NCI-H1048 (cell line): Measurements from ENCODE around the gene MRPL32.

ENCODE experiments used
- DNase-seq: peaks from one replicate; lab custom pipeline; 2025; lab: John Stamatoyannopoulos, UW

The MRPL32 gene

DNA sequence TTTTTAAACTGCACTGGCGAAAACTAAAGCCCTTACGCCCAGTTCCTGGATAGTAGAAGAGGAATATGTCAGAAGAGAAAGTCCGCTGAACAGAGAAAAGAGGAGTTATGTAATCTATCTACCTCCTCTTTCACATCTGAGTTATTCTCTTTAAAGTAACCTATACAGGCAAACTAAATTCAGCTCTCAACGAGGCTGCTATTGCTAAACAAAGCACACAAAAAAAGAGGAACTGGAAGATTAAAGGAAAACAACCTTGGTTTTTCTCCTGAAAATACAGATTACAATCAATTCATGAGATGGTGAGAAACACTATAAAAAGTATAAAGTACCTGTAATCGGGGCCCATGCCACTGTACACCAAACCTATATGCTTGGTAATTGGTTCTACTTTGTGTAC, 6.0 kb upstream of the MRPL32 start:
- no peak for DNase-seq

DNA sequence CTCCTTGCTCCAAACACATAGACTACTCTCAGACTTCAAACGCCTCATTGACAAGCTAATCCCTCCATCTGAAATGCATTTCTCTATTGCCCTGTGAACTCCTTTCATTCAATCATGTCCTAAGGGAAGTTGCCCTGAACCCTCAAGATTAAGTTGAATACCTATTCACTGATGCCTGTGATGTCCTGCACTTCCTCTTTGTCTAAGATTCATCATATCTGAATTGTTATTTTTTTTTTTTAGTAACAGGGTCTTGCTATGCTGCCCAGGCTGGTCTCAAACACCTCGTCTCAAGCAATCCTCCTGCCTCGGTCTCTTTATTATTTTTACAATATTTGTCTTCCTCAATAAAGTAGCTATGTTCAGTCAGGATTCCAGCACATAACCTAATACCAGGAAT, 3.4 kb upstream of the MRPL32 start:
- DNase-seq, result no peak

DNA sequence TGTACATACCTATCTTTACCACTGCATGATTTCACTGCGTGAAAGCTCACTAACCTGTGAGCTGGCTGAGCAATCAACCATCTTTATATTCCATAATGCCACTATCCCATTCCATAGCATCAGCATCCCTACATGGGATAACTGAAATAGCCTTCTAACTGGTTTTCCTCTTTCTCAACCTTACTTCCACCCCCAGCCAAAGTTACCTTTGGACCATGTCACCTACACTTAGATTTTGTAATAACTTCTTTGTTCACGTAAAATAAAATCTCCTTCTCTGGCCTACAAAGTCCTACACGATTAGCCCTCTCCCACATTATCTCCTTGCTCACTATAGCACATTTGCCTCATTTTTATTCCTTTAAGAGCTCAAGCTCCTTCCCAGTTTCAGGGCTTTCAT, 2.7 kb upstream of the MRPL32 start:
- DNase-seq, result no peak

DNA sequence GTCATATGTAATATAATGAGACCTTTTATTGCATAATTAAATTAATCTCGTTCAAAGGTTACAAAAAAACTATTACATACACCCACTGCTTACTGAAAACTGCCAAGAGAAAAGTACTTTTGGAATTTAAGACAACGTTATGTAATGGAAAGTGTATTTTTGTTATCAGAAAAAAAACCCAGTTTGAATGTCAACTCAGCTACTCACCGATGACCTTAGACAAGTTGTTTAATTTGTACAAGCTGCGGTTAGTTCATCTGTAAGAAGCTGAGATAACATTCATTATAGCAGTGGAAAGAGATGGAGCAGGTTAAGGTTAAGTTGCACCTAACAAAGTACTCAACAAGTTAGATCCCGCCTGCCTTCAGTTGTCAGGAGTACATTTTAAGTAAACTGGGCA, 1.3 kb upstream of the MRPL32 start:
- DNase-seq, result no peak

DNA sequence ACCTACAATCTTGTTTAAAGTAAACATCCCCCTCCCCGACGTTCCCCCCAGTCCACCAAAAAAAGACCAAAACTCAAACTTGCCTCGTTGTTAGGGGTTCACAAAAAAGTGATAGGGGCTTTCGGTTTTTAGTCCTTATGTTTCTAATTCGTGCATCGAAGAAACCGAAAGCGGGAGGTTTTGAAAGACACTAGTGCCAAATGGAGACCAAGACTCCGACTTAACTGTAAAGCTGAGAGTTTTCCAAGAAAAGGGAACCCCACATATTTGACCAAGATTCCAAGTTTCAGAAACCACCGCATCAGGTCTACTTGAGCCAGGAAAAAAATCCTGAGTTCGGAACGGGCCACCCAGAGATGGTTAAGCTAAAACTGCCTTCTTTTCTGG, 736 bp upstream of the MRPL32 start:
- no peak for DNase-seq

DNA sequence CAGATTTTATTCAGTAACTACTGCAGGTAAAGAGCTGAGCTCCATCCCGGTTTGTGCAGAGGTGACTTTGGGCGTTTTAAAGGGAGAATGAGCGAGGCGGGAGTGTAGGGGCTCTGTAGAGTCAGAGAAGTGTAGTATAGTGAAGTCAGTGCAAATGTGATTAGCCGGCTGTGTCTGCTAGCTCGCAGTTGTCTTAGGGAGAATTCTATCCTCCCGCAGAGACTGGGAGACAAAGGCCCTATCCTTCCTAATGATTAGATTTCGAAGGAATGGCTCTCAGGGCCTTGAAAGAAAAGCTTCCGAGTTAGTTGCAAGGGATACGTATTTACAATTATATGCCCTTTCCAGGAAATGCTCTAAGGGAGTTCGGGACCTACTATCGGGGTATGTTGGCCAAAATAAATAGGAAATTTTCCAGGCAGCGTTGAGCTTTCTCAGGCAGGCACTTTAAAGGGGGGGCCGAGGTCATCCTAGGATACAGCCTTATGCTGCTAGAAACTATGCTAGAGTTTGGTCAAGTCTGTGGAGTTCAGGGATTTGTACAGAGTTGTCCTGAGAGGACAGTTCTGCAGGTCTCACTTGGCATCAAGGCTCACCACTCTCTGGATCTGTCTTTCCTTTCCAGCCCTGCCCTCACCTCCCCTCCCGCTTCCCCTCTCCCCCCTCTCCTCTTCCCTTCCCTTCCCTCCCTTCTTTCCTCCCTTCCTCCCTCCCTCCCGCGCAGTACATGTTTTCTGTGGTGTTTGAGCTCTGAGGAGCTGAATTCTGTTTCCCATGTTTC, 825 bp downstream of the MRPL32 start:
- no peak for DNase-seq

DNA sequence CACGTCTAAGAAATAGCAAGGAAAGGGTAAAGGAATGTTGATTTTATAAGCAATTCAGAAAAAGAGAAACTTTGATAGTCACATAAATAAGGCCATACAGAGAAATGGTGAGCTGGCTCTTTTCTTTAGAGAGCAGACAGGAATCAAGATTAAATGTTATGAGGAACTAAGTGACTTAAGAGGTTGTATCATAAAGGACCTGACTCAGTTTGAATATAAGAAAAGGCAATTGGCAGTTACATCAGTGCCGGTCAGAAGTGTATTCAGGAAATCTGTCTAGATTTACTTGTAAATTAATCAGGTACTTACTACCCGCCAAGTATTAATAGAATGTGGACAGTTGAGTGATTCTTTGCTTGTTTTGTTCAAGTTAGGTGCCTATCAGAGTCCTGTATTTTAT, 2.1 kb downstream of the MRPL32 start:
- DNase-seq, result no peak

DNA sequence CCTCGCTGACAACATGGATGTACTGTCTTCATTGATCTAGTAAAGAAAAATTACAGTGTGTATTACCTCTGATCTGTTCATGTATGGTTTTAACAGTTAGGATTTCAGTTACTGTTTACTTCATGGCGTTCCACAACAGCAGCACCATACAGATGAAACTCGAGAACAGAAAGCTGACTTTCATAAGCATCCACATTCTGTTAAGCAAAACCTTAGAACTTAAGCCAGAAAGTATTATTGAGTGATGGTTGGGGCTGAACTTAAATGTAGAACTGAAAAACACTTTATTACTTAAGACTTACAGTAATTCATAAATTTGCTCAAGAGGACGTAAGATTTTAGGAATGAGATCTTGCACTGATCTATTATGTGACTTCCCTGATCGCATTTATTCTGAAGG, 3.7 kb downstream of the MRPL32 start:
- no peak for DNase-seq

DNA sequence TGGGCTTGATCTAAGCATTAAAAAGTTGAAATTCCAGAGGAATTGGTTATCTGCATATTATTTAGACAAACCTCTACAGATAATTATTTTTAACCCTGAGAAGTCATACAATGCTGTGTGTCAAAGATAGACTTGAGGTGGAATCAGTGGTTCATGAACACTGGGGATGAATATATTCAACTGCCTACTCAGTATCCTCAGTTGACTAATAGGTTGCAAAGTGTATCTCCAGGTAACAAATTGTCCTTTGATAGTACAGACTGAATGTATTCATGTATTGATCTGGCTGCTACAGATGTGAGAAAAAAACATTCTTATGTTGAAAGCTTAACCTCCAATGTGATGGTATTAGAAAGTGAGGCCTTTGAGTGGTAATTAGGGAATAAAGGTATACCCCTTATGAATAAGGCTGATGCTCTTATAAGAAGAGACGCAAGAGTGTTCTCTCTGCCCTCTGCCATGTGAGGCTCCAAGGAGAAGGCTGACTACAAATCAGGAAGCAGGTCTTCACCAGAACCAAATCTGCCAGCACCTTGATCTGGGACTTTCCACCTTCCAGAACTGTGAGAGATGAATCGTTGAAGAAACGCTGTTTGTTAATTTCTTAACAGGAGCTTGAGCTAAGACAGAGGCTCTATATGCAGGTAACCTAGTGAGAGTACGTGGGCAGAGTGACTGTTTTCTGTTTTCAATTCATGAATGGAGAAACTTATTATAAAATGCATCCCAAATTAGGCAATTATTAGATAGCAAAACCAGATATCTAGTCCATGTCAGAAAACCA, 7.5 kb downstream of the MRPL32 start:
- DNase-seq, result no peak

DNA sequence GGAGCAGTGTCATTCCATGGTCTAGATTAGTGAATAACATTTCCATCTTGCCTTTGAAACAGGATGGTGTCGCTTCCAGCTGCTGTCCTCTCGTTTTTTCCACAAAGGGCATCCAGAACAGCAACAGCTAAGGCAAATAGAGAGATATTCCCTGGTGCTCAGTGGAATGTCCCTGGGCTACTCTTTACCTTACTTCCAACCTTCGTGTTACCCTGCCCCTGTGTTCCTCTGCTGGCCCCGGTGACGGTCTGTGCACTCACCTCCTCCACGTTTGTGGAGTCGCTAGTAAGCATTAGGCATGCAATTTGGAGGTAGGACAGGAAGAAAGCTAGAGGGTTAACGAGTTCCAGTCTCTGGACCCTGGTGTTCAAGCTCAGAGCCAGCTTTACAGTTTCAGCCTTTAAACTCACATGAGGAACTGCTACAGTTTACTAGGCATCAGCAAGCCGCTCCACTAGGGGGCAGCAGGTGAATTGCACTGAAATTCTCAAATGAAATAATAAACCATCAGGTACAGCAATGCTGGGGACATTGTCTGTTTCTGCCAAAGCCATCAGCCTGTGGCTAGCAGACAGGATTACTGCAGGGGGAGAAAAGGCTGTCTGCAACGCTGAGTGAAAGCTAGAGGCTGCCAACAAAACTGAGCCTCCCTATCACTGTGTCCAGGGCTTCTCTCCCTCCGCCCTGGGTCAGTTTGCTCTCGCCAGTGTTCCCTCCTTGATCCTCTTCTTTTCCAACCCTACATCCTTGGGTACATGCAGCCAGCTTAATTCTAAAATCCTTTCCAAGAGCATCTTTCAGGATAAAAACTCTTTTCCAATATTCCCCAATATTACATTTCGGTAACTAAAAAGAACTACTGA, 9.0 kb downstream of the MRPL32 start:
- no peak for DNase-seq

DNA sequence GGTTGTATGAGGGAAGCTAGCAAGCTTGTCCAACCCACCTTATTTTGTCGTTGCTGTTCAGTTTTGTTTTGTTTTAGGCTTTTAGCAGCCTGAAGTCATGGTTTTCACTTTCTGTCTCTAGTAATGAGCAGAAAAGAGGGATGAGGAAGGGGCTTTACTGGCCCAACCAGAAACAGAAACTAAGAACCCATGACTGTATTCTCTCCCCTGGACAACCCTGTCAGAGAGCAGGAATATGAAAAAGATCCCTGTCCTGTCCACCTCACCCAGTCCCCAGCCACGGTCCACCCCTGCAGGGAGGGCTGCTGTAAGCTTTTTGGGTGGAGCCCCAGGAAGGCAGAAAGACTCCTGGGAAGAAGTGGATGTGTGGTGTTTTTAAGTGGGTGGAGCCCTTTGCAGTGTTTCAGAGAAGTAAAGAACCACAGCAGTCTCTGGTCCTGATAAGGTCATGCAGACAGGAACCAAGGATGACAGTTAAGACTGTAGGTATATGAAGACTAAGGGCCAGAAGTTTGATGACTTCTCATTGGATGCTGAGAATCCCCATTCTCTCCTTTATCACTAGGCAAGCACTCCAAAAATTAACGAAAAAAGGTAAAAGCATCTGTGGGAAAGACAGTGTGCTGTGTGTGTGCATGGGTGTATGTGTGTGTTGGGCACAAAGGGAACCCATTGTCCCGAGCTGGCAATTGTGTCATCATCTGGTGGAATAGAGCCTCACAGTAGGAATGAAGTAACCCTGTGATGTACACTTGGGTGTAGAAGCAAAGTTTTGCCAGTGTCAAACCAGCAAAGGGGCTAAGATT, 13.8 kb downstream of the MRPL32 start:
- DNase-seq, result no peak

DNA sequence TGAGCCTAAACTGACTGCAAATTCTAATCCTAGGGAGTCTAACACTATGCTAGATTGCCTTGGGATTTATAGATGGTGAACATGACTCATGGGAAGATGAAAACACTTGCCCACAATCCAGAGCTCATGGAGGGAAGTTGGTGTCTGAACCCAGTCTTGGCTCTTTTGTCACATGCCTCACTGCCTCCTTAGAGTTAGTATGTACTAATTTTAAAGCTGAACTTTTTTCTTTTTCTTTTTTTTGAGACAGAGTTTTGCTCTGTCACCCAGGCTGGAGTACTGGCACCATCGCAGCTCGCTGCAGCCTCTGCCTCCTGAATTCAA, 14.4 kb downstream of the MRPL32 start:
- no peak for DNase-seq

DNA sequence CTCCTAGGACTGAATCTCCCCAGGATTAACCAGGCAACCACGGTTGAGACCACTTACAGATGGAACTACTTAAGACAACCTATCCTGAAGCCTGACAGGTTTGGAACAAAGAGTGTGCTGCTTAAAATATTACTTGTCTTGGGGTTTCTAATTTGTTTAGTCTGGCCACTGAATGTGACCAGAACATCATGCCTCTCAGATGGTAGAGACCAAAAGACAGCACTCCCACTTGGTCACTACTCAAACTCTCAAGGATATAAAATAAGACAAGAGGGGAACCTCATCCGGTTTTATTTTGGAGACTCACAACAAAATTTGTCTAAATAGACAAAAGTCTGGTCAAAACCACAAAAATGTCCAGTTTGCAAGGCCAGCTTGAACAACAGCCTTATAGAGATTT, 15.3 kb downstream of the MRPL32 start:
- no peak for DNase-seq

DNA sequence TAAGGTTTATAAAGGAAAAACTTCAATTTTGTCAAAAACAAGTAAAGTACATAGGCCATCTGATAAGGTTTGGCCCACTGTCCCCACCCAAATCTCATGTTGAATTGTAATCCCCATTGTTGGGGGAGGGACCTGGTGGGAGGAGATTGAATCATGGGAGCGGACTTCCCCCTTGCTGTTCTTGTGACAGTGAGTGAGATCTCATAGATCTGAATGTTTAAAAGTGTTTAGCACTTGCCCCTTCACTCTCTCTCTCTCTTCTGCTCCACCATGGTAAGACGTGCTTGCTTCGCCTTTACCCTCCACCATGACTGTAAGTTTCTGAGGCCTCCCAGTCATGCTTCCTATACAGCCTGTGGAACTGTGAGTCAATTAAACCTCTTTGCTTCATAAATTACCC, 18.2 kb downstream of the MRPL32 start:
- DNase-seq, result no peak

DNA sequence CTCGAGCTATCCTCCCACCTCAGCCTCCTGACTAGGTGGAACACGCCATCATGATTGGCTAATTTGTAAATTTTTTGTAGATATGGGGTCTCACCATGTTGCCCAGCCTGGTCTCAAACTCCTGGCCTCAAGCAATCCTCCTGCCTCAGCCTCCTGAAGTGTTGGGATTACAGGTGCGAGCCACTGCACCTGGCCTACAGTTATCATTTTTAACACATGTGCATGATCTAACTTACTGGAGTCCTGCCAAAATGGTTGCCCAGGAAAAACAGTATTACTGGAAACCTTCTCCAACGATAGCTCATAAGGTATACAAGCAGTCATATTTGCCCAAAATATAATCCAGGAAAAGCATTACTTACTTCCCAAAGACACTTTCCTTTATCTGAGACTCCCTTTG, 20.2 kb downstream of the MRPL32 start:
- DNase-seq, result no peak

DNA sequence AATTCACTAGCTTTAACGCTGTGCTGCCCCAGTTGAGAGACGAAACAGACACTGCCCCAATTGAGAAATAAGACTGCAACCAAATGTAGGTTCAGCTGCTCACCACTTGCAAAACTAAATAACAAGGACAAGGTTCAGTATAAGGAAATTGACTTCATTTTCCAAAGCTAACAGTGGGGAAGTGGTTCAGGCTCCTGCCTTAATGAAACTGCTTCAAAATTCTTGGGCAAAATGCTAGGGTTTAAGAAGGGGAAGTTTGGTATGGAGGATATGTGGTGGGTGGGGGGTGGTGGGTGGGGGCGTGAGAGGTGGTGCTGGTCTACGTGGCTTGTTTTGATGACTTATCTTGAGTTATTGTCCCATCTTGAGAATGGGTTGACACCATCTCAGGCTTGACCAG, 21.8 kb downstream of the MRPL32 start:
- DNase-seq, result no peak

DNA sequence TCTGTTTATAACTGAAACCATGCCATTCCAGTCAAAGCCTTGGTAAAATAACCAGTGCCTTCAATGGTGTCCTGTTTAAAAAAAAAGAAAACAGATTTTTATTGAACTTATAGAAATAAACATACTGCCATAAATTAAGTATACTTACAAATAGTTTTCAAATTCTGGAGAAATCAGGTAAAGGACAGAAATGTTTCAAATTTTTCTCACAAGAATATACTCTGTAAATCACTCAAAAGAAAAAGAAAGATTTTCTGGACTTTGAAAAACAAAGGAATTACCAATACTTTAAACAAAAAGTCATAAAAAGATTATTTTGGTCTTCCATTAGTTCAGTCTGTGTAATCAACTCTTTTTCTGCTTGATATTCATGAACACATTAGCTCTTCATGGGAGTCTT, 23.9 kb downstream of the MRPL32 start:
- no peak for DNase-seq

DNA sequence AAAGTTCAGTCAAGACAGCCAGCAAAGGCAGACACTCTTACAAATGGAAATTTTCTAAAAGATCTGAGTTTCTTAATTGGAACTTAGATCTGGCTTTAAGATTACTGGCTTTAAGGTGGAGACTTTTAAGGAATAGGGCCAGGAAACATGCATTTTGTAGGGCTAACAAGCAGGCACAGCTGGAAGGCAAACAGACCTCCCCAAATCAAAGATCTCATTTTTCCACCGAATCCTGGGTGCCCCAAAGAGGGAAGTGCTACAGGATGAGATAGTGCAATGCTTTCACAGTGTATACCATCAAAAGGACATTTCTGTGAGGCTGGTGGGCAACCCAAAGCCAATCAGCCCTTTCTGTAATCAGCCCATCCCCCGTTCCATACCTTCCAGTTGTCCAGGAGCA, 27.4 kb downstream of the MRPL32 start:
- no peak for DNase-seq

DNA sequence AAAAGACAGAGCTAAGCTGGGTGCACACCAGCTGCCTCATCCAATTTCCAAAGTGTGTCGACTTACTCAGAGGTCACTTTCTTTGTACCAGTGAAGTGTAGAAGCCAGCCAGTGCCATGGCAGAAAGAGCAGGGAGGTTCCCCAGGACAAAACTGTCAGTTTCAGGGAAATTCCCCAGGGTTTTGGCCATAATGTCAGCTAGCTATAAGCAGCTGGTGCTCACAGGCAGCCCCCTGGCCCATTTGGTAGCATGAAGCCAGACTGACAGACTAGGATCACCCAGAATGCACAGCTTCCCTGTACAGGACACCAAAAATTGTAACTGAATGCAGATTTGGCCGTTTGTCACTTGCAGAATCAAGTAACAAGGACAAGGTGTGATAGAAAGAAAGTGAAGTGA, 28.6 kb downstream of the MRPL32 start:
- DNase-seq, result no peak

DNA sequence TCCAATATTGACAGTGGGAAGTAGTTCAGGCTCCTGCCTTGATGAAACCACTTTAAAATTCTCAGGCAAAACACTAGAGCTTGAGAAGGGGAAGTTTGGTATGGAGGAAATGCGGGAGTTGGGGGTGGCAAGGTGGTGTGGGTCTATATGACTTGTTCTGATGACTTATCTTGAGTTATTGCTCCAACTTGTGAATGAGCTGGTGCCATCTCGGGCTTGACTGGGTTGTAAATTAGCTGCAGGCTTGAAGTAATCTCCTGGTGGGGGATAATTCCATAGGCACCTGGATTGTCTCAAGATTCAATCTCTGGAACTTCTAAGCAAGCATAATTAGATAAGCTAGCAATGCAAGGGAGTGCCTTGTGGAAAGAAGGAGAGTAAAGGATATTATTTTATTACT, 29.0 kb downstream of the MRPL32 start:
- no peak for DNase-seq

DNA sequence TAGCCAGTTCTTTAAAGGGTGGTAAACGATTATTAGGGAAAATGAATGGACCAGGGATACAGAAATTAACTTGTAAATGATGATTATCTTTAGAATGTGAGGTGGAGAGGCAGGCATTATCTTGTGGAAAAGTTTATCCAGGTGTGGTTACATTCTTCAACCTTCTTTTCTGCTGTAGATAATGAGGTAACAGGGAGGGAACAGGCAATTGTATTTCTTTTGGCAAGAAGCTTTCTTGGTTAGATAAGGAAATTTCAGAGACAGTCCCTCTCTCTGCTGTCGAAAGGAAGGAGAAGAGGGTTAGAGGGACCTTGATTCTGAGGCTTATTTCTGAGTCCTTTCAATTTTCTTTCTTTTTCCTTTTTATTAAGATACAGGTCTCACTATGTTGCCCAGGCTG, 32.1 kb downstream of the MRPL32 start:
- DNase-seq, result no peak
